Keratinocyte (primary cell): ENCODE data around the gene IL1RAPL1.

Experiments
- EZH2 ChIP-seq: IDR thresholded peaks from one replicate; pipeline ENCODE4 v1.6.1; 2012; ENCODE audit warnings: inconsistent platforms, mild to moderate bottlenecking, low read length, moderate library complexity
- TF ChIP-seq, protein P1 (sequence below), 3 experiments: IDR thresholded peaks in 1 of 3; conservative IDR thresholded peaks in 1 of 3; optimal IDR thresholded peaks in 1 of 3; 2 replicates in 2 of 3; 3 replicates in 1 of 3; pipeline versions ENCODE3 to v1.5.1; 2011; ENCODE audit warnings: low read length in 3 of 3, mild to moderate bottlenecking in 3 of 3, moderate library complexity in 2 of 3, control low read depth in 1 of 3, inconsistent platforms in 1 of 3; ENCODE audit not compliant: insufficient read depth in 2 of 3; ENCODE audit errors: extremely low read depth in 1 of 3

- TF ChIP-seq, protein P1, sequence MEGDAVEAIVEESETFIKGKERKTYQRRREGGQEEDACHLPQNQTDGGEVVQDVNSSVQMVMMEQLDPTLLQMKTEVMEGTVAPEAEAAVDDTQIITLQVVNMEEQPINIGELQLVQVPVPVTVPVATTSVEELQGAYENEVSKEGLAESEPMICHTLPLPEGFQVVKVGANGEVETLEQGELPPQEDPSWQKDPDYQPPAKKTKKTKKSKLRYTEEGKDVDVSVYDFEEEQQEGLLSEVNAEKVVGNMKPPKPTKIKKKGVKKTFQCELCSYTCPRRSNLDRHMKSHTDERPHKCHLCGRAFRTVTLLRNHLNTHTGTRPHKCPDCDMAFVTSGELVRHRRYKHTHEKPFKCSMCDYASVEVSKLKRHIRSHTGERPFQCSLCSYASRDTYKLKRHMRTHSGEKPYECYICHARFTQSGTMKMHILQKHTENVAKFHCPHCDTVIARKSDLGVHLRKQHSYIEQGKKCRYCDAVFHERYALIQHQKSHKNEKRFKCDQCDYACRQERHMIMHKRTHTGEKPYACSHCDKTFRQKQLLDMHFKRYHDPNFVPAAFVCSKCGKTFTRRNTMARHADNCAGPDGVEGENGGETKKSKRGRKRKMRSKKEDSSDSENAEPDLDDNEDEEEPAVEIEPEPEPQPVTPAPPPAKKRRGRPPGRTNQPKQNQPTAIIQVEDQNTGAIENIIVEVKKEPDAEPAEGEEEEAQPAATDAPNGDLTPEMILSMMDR (optimal IDR thresholded peaks at IDR 0.05 in 1 of 3, IDR thresholded peaks at IDR 0.05 in 1 of 3, conservative IDR thresholded peaks at IDR 0.05 in 1 of 3; ENCODE audit: extremely low read depth in 1 of 3, insufficient read depth in 2 of 3, low read length in 3 of 3), result no peak
- TF ChIP-seq EZH2, result no peak
Measured at GRCh38 chrX:29082558-29082957, 495.3 kb downstream of the IL1RAPL1 start.
